MG63 (cell line): ENCODE data around the gene USP24. TPM values are rescaled to one million over a fixed set of nuclear protein-coding genes. Genes with fewer than 3 reads are reported as not detected.
A peak's percentile ranks its signal among the peaks of the same experiment; 100 is the strongest.
"Not testable (repeated sequence)": the region's sequence is repeated elsewhere in the genome, so short reads cannot be mapped to it uniquely, and the experiment has no call there.

Experiments used
- DNase-seq: peaks from one replicate; pipeline ENCODE4 v3.0.0-alpha.2; 2020
- H3K27me3 ChIP-seq: fragments of 250-450 bp; sonication (Bioruptor Pico); 2 replicates; pipeline ENCODE4 v1.5.1; 2020; ENCODE audit warnings: mild to moderate bottlenecking, moderate library complexity
- H3K36me3 ChIP-seq: fragments of 250-450 bp; sonication (Bioruptor Pico); 2 replicates; pipeline ENCODE4 v1.5.1; 2020; ENCODE audit warnings: mild to moderate bottlenecking, moderate library complexity
- H3K4me3 ChIP-seq: fragments of 250-450 bp; sonication (Bioruptor Pico); 2 replicates; pipeline ENCODE4 v1.5.1; 2020; ENCODE audit warnings: mild to moderate bottlenecking, moderate library complexity
- H3K9me3 ChIP-seq: fragments of 250-450 bp; sonication (Bioruptor Pico); 2 replicates; pipeline ENCODE4 v1.5.1; 2020; ENCODE audit warnings: mild to moderate bottlenecking, moderate library complexity
- total RNA-seq: library from RNA; depleted of rRNA; stranded (reverse); fragments of >200 nt; shearing (Covaris generic); gene quantifications from 2 replicates; pipeline ENCODE4 v1.2.3, GENCODE V29; 2014; ENCODE audit warnings: low replicate concordance

Gene USP24
- total RNA-seq, 1 experiment from 2014 or later: 9.9 TPM

- no peak overlapping the region; the same call in 1 of the 2 replicates for H3K4me3 ChIP-seq
- no peaks in the 10 kb centered on the region for H3K9me3 ChIP-seq
- H3K27me3 ChIP-seq: no peaks in the 10 kb centered on the region
- no peaks in the 10 kb centered on the region; the same call in 1 of the 2 replicates for H3K36me3 ChIP-seq
- DNase-seq: no peak
Measured at GRCh38 chr1:55212349-55213150, 2.6 kb downstream of the USP24 start.

- H3K36me3 ChIP-seq: no peaks in the 10 kb centered on the region; the same call in 1 of the 2 replicates
- DNase-seq: no peak
- no peaks in the 10 kb centered on the region for H3K9me3 ChIP-seq
- no peaks in the 10 kb centered on the region for H3K27me3 ChIP-seq
- no peak overlapping the region for H3K4me3 ChIP-seq
Measured at GRCh38 chr1:55211863-55212262, 3.3 kb downstream of the USP24 start.

GRCh38 chr1:55210990-55211801 is 4.0 kb downstream of the USP24 start:
- no peaks in the 10 kb centered on the region for H3K27me3 ChIP-seq
- DNase-seq: no peak
- no peak overlapping the region for H3K4me3 ChIP-seq
- H3K36me3 ChIP-seq: no peaks in the 10 kb centered on the region; the same call in 1 of the 2 replicates
- no peaks in the 10 kb centered on the region for H3K9me3 ChIP-seq

- Histone ChIP-seq H3K27me3 (no peaks in the 10 kb centered on the region), H3K4me3 (no peak overlapping the region), H3K36me3 (no peaks in the 10 kb centered on the region; the same call in 1 of the 2 replicates), H3K9me3 (no peaks in the 10 kb centered on the region)
- DNase-seq: no peak
Measured at GRCh38 chr1:55209247-55209646, 5.9 kb downstream of the USP24 start.

GRCh38 chr1:55206210-55206609 is 9.0 kb downstream of the USP24 start:
- DNase-seq: no peak
- no peaks in the 10 kb centered on the region for H3K36me3 ChIP-seq
- H3K27me3 ChIP-seq: no peaks in the 10 kb centered on the region
- no peak overlapping the region for H3K4me3 ChIP-seq
- no peaks in the 10 kb centered on the region for H3K9me3 ChIP-seq

GRCh38 chr1:55204997-55205396 is 10.2 kb downstream of the USP24 start:
- no peaks in the 10 kb centered on the region for H3K27me3 ChIP-seq
- peak; percentile 47 for DNase-seq
- H3K9me3 ChIP-seq: no peaks in the 10 kb centered on the region
- H3K36me3 ChIP-seq: no peaks in the 10 kb centered on the region
- H3K4me3 ChIP-seq: no peak overlapping the region

GRCh38 chr1:55203064-55203463 is 12.1 kb downstream of the USP24 start:
- no peaks in the 10 kb centered on the region for H3K27me3 ChIP-seq
- peaks cover 9% of the 10 kb centered on the region; the same call in 1 of the 2 replicates for H3K36me3 ChIP-seq
- no peak overlapping the region for H3K4me3 ChIP-seq
- no peak for DNase-seq
- H3K9me3 ChIP-seq: no peaks in the 10 kb centered on the region

GRCh38 chr1:55200667-55201066 is 14.5 kb downstream of the USP24 start:
- Histone ChIP-seq H3K36me3 (peaks cover 9% of the 10 kb centered on the region; the same call in 1 of the 2 replicates), H3K4me3 (no peak overlapping the region), H3K9me3 (no peaks in the 10 kb centered on the region), H3K27me3 (no peaks in the 10 kb centered on the region)
- DNase-seq: no peak

GRCh38 chr1:55199735-55200134 is 15.4 kb downstream of the USP24 start:
- H3K36me3 ChIP-seq, DNase-seq, H3K9me3 ChIP-seq, H3K4me3 ChIP-seq, H3K27me3 ChIP-seq: not testable (repeated sequence)

GRCh38 chr1:55198044-55198443 is 17.1 kb downstream of the USP24 start:
- H3K4me3 ChIP-seq: no peak overlapping the region
- no peaks in the 10 kb centered on the region for H3K27me3 ChIP-seq
- H3K9me3 ChIP-seq: no peaks in the 10 kb centered on the region
- peaks cover 9% of the 10 kb centered on the region; the same call in 1 of the 2 replicates for H3K36me3 ChIP-seq
- DNase-seq: no peak

GRCh38 chr1:55197099-55197498 is 18.1 kb downstream of the USP24 start:
- Histone ChIP-seq H3K9me3 (no peaks in the 10 kb centered on the region), H3K4me3 (no peak overlapping the region), H3K27me3 (no peaks in the 10 kb centered on the region), H3K36me3 (peaks cover 11% of the 10 kb centered on the region)
- no peak for DNase-seq

GRCh38 chr1:55196433-55197035 is 18.6 kb downstream of the USP24 start:
- peaks cover 11% of the 10 kb centered on the region for H3K36me3 ChIP-seq
- H3K4me3 ChIP-seq: no peak overlapping the region
- H3K9me3 ChIP-seq: no peaks in the 10 kb centered on the region
- no peak for DNase-seq
- H3K27me3 ChIP-seq: no peaks in the 10 kb centered on the region

- peaks cover 11% of the 10 kb centered on the region for H3K36me3 ChIP-seq
- no peak overlapping the region for H3K4me3 ChIP-seq
- no peaks in the 10 kb centered on the region for H3K9me3 ChIP-seq
- H3K27me3 ChIP-seq: no peaks in the 10 kb centered on the region
- no peak for DNase-seq
Measured at GRCh38 chr1:55195521-55196233, 19.5 kb downstream of the USP24 start.

GRCh38 chr1:55194851-55195250 is 20.3 kb downstream of the USP24 start:
- H3K27me3 ChIP-seq: no peaks in the 10 kb centered on the region
- no peaks in the 10 kb centered on the region for H3K9me3 ChIP-seq
- DNase-seq: no peak
- no peak overlapping the region for H3K4me3 ChIP-seq
- H3K36me3 ChIP-seq: peaks cover 14% of the 10 kb centered on the region

- H3K9me3 ChIP-seq: no peaks in the 10 kb centered on the region
- peaks cover 5% of the 10 kb centered on the region; the same call in 1 of the 2 replicates for H3K36me3 ChIP-seq
- no peak overlapping the region for H3K4me3 ChIP-seq
- DNase-seq: no peak
- H3K27me3 ChIP-seq: no peaks in the 10 kb centered on the region
Measured at GRCh38 chr1:55192093-55192492, 23.1 kb downstream of the USP24 start.

GRCh38 chr1:55191219-55191952 is 23.8 kb downstream of the USP24 start:
- not testable (repeated sequence) for H3K9me3 ChIP-seq, H3K27me3 ChIP-seq, H3K36me3 ChIP-seq, H3K4me3 ChIP-seq
- peak; percentile 17 for DNase-seq
